ENCODE data around the gene SLC2A10.

The SLC2A10 gene

DNA sequence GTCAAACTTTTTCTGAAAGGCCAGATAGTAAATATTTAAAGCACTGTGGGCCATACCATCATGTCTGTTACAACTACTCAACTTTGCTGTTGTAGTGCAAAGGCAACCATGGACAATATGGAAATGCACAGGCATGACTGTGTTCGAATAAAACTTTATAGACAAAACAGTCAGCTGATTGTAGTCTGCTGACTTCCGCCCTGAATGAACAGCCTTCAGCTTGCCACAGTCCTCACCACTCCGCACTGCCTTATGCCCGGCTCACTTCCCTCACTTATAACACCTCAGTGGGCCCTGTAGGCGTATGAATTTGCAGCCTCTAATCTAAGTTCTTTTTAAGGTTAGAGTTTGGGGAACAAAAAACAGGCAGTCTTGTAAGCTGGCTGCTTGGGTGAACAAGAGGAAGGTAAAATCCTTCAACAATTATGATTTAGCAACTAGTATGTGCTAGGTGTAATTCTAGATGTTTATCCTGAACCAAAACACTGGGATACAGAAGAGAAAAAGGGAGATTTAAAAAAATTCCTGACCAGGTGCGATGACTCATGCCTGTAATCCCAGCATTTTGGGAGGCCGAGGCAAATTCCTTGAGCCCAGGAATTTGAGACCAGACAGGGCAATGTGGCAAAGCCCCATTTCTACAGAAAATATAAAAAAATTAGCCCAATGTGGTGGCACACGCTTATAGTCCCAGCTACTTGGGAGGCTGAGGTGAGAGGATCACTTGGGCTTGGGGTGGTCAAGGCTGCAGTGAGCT, 6.8 kb upstream of the SLC2A10 start:
- POLR2A ChIA-PET = interaction anchor here (0.8 kb wide), 1 partner anchor 20 kb away, joined by 4 read pairs; no protein-coding TSS in a partner anchor
- Histone ChIP-seq H3K27ac (ENCODE audit: insufficient read depth in 1 of 2, low read depth in 1 of 2, low read length in 2 of 2, poor library complexity in 1 of 2, severe bottlenecking in 2 of 2) (no peak overlapping the region), H3K27me3 (replicated peaks in 2 of 5; ENCODE audit: control insufficient read depth in 4 of 5, insufficient read depth in 5 of 5, low read length in 4 of 5) (peaks cover 0 to 1% (median 0%) of the 10 kb centered on the region in 5 experiments), H3K36me3 (ENCODE audit: control insufficient read depth in 4 of 4, insufficient read depth in 4 of 4, low read length in 3 of 4) (no peaks in the 10 kb centered on the region), H3K4me3 (ENCODE audit: control insufficient read depth in 1 of 7, extremely low read depth in 1 of 7, insufficient read depth in 4 of 7, low read depth in 2 of 7, low read length in 6 of 7) (no peak overlapping the region), H3K4me1 (ENCODE audit: control extremely low read depth in 1 of 4, control insufficient read depth in 4 of 4, insufficient read depth in 4 of 4, low read length in 3 of 4) (no peaks in the 10 kb centered on the region), H3K9me3 (ENCODE audit: control extremely low read depth in 1 of 5, control insufficient read depth in 4 of 5, insufficient read depth in 2 of 5, low read depth in 1 of 5, low read length in 4 of 5) (peaks cover 0 to 11% (median 5%) of the 10 kb centered on the region in 5 experiments)
- WGBS (ENCODE audit: insufficient coverage) = 98% methylated on average over 6 of the region's 8 CpGs
- CTCF ChIA-PET = interaction anchor here (0.6 to 1.0 kb wide), 2 partner anchors 13 to 732 kb away, joined by 3 to 4 read pairs; partner anchors contain the start of gene TP53RK
- no peak for DNase-seq

DNA sequence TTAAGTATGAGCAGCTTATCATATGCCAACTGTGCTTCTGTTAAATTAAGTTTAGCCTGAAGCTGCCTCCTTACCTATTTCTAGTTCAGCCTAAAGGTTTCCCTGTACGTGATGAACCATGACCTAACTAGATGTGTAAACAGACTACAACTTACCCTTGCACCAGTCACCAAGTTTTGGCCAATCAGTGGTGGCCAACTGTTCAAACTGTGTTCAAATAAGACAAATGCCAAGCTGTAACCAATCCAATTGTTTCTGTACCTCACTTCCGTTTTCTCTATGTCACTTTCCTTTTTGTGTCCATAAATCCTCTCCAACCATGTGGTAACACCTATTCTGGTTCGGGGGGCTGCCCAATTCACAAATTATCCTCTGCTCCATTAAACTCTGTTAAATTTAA, 6.0 kb upstream of the SLC2A10 start:
- ChIA-PET CTCF (interaction anchor here (1.0 to 1.1 kb wide), 3 partner anchors 14 to 21 kb away, joined by 3 read pairs; partner anchors contain the start of gene TP53RK), POLR2A (interaction anchor here (0.8 kb wide), 1 partner anchor 21 kb away, joined by 4 read pairs; no protein-coding TSS in a partner anchor)
- H3K9me3 ChIP-seq (ENCODE audit: control extremely low read depth in 1 of 5, control insufficient read depth in 4 of 5, insufficient read depth in 2 of 5, low read depth in 1 of 5, low read length in 4 of 5) = peaks cover 0 to 11% (median 5%) of the 10 kb centered on the region in 5 experiments
- no peak overlapping the region for H3K4me3 ChIP-seq (ENCODE audit: control insufficient read depth in 1 of 7, extremely low read depth in 1 of 7, insufficient read depth in 4 of 7, low read depth in 2 of 7, low read length in 6 of 7)
- peaks cover 0 to 1% (median 0%) of the 10 kb centered on the region in 5 experiments for H3K27me3 ChIP-seq (replicated peaks in 2 of 5; ENCODE audit: control insufficient read depth in 4 of 5, insufficient read depth in 5 of 5, low read length in 4 of 5)
- no peak for DNase-seq
- WGBS (ENCODE audit: insufficient coverage) = 60% methylated on average over 2 of the region's 3 CpGs
- no peaks in the 10 kb centered on the region for H3K36me3 ChIP-seq (ENCODE audit: control insufficient read depth in 4 of 4, insufficient read depth in 4 of 4, low read length in 3 of 4)
- H3K27ac ChIP-seq (ENCODE audit: insufficient read depth in 1 of 2, low read depth in 1 of 2, low read length in 2 of 2, poor library complexity in 1 of 2, severe bottlenecking in 2 of 2) = no peak overlapping the region
- no peaks in the 10 kb centered on the region for H3K4me1 ChIP-seq (ENCODE audit: control extremely low read depth in 1 of 4, control insufficient read depth in 4 of 4, insufficient read depth in 4 of 4, low read length in 3 of 4)

DNA sequence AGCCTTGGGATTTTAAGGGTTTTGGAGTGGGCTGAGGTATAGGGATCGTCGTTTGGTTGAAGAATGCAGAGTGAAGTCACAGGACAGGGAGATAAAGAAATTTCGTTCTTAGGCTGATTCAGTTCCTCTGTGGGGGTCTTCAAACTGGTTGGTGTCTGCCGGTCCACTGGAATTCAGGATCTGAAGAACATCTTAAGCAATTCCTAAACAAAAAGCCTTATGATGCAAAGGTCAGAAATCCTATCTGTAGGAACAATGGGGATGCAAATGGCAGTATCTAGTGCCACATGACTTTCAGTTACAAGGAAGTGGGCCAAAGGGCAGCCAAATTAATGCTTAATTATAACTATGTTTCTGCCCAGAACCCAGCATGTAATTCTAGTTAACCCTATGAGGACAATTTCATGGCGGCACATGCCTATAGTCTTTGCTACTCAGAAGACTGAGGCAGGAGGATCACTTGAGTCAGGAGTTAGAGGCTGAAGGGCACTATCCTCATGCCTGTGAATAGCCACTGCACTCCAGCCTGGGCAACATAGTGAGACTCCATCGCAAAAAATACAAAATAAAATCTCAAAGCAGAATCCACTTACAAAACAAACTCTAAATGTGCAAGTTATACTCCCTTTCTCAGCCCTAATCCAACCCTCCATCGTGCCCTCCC, 4.6 kb upstream of the SLC2A10 start:
- Histone ChIP-seq H3K9me3 (ENCODE audit: control extremely low read depth in 1 of 5, control insufficient read depth in 4 of 5, insufficient read depth in 2 of 5, low read depth in 1 of 5, low read length in 4 of 5) (peaks cover 0 to 10% (median 5%) of the 10 kb centered on the region in 5 experiments), H3K27me3 (replicated peaks in 2 of 5; ENCODE audit: control insufficient read depth in 4 of 5, insufficient read depth in 5 of 5, low read length in 4 of 5) (peaks cover 0 to 2% (median 0%) of the 10 kb centered on the region in 5 experiments), H3K4me3 (ENCODE audit: control insufficient read depth in 1 of 7, extremely low read depth in 1 of 7, insufficient read depth in 4 of 7, low read depth in 2 of 7, low read length in 6 of 7) (no peak overlapping the region), H3K27ac (ENCODE audit: insufficient read depth in 1 of 2, low read depth in 1 of 2, low read length in 2 of 2, poor library complexity in 1 of 2, severe bottlenecking in 2 of 2) (no peak overlapping the region), H3K4me1 (ENCODE audit: control extremely low read depth in 1 of 4, control insufficient read depth in 4 of 4, insufficient read depth in 4 of 4, low read length in 3 of 4) (peaks cover 0 to 5% (median 3%) of the 10 kb centered on the region in 4 experiments), H3K36me3 (ENCODE audit: control insufficient read depth in 4 of 4, insufficient read depth in 4 of 4, low read length in 3 of 4) (no peaks in the 10 kb centered on the region)
- no peak for DNase-seq
- POLR2A ChIA-PET = no interaction called here
- 86% methylated on average over 7 of the region's 7 CpGs for WGBS (ENCODE audit: insufficient coverage)
- CTCF ChIA-PET = interaction anchor here (2.1 kb wide), 1 partner anchor 8 kb away, joined by 5 read pairs; no protein-coding TSS in a partner anchor

DNA sequence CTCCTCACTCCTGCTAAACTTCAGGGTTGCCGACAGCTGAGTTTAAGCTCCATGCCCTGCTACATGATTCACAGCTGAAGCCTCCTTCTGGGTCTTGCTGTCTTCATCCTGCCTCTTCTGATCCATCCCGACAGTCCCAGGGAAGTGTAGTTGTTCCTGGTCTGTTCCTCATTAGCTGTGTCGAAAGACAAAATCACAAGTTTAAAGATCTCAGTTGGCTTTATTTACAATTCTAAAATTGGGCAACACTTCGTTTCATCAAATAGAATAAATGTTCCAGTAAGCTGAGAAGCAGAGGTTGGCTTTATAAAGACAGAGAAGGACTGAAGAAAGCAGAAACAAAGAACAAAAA, 4.1 kb upstream of the SLC2A10 start:
- Histone ChIP-seq H3K4me3 (ENCODE audit: control insufficient read depth in 1 of 7, extremely low read depth in 1 of 7, insufficient read depth in 4 of 7, low read depth in 2 of 7, low read length in 6 of 7) (no peak overlapping the region), H3K9me3 (ENCODE audit: control extremely low read depth in 1 of 5, control insufficient read depth in 4 of 5, insufficient read depth in 2 of 5, low read depth in 1 of 5, low read length in 4 of 5) (peaks cover 0 to 10% (median 5%) of the 10 kb centered on the region in 5 experiments), H3K27ac (ENCODE audit: insufficient read depth in 1 of 2, low read depth in 1 of 2, low read length in 2 of 2, poor library complexity in 1 of 2, severe bottlenecking in 2 of 2) (no peak overlapping the region), H3K27me3 (replicated peaks in 2 of 5; ENCODE audit: control insufficient read depth in 4 of 5, insufficient read depth in 5 of 5, low read length in 4 of 5) (peaks cover 0 to 4% (median 0%) of the 10 kb centered on the region in 5 experiments), H3K36me3 (ENCODE audit: control insufficient read depth in 4 of 4, insufficient read depth in 4 of 4, low read length in 3 of 4) (no peaks in the 10 kb centered on the region), H3K4me1 (ENCODE audit: control extremely low read depth in 1 of 4, control insufficient read depth in 4 of 4, insufficient read depth in 4 of 4, low read length in 3 of 4) (peaks cover 0 to 10% (median 8%) of the 10 kb centered on the region in 4 experiments)
- WGBS (ENCODE audit: insufficient coverage) = 100% methylated on average over 3 of the region's 4 CpGs
- CTCF ChIA-PET = interaction anchor here (0.9 to 2.1 kb wide), 3 partner anchors 9 to 22 kb away, joined by 3 to 5 read pairs (median 4); no protein-coding TSS in a partner anchor
- no peak for DNase-seq
- POLR2A ChIA-PET = no interaction called here

DNA sequence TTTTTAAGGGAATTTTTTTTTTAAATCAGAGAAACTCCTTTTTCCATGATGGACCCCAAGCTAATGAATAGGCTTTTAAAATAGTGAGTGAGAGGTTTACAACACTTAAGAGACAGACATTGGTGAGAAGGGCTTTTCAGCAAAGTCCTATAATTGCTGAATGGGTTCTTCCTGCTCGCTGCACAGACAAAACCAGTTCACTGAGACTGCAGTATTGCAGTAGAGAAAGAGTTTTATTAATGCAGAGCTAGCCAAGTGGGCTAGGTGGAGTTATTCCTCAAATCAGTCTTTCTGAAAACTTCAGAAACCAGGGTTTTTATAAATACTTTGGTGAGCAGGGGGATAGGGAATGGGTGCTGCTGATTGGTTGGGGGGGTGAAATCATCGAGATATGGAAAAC, 3.2 kb upstream of the SLC2A10 start:
- WGBS (ENCODE audit: insufficient coverage) = no CpG with 5 or more reads among the region's 2 CpGs
- peaks cover 0 to 10% (median 10%) of the 10 kb centered on the region in 4 experiments for H3K4me1 ChIP-seq (ENCODE audit: control extremely low read depth in 1 of 4, control insufficient read depth in 4 of 4, insufficient read depth in 4 of 4, low read length in 3 of 4)
- no peak overlapping the region for H3K4me3 ChIP-seq (ENCODE audit: control insufficient read depth in 1 of 7, extremely low read depth in 1 of 7, insufficient read depth in 4 of 7, low read depth in 2 of 7, low read length in 6 of 7)
- H3K36me3 ChIP-seq (ENCODE audit: control insufficient read depth in 4 of 4, insufficient read depth in 4 of 4, low read length in 3 of 4) = no peaks in the 10 kb centered on the region
- peaks cover 0 to 7% (median 0%) of the 10 kb centered on the region in 5 experiments for H3K27me3 ChIP-seq (replicated peaks in 2 of 5; ENCODE audit: control insufficient read depth in 4 of 5, insufficient read depth in 5 of 5, low read length in 4 of 5)
- ChIA-PET CTCF (interaction anchor here (0.9 to 2.1 kb wide), 4 partner anchors 9 to 151 kb away, joined by 3 to 5 read pairs (median 4); no protein-coding TSS in a partner anchor), POLR2A (no interaction called here)
- H3K9me3 ChIP-seq (ENCODE audit: control extremely low read depth in 1 of 5, control insufficient read depth in 4 of 5, insufficient read depth in 2 of 5, low read depth in 1 of 5, low read length in 4 of 5) = peaks cover 0 to 10% (median 5%) of the 10 kb centered on the region in 5 experiments
- no peak overlapping the region for H3K27ac ChIP-seq (ENCODE audit: insufficient read depth in 1 of 2, low read depth in 1 of 2, low read length in 2 of 2, poor library complexity in 1 of 2, severe bottlenecking in 2 of 2)
- no peak for DNase-seq

DNA sequence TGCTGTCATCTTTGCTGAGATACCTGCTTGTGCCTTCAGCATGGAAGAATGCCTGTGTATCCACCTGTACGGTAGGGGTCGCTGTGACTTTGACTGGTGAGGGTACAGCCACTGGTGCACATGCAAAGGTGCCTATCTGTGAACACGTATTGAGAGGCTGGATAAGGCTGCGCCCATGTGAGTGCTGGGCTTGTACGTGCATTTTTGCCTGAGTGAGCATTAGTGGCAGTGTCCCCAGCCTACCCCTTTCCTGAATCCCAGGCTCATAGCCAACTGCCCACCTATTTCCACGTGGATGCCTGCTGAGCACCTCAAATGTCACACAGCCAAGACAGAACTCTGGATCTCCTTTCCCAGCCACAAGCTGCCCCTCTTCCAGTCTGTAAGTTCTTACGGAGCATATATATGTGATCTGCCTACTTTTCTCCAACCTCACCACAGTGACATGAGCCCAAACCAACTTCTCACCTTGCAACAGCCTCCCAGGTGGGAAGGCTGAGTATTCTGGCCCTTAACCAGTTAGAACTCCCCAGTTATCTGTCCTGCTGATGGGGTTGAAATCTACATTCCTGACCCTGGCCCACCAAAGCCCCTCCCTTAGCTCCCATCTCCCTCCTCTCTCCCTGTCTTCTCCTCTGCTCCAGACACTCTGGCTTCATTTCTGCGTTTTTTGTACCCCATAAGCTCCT, 1.1 kb upstream of the SLC2A10 start:
- CTCF ChIA-PET = interaction anchor here (1.2 to 1.4 kb wide), 4 partner anchors 13 to 183 kb away, joined by 3 to 7 read pairs (median 4); partner anchors contain the start of gene TP53RK
- no peak for DNase-seq
- 78% methylated on average over 8 of the region's 8 CpGs for WGBS (ENCODE audit: insufficient coverage)
- Histone ChIP-seq H3K27me3 (replicated peaks in 2 of 5; ENCODE audit: control insufficient read depth in 4 of 5, insufficient read depth in 5 of 5, low read length in 4 of 5) (peaks cover 0 to 7% (median 0%) of the 10 kb centered on the region in 5 experiments), H3K4me1 (ENCODE audit: control extremely low read depth in 1 of 4, control insufficient read depth in 4 of 4, insufficient read depth in 4 of 4, low read length in 3 of 4) (peaks cover 0 to 10% (median 10%) of the 10 kb centered on the region in 4 experiments), H3K4me3 (ENCODE audit: control insufficient read depth in 1 of 7, extremely low read depth in 1 of 7, insufficient read depth in 4 of 7, low read depth in 2 of 7, low read length in 6 of 7) (no peak overlapping the region), H3K9me3 (ENCODE audit: control extremely low read depth in 1 of 5, control insufficient read depth in 4 of 5, insufficient read depth in 2 of 5, low read depth in 1 of 5, low read length in 4 of 5) (peaks cover 0 to 10% (median 5%) of the 10 kb centered on the region in 5 experiments), H3K27ac (ENCODE audit: insufficient read depth in 1 of 2, low read depth in 1 of 2, low read length in 2 of 2, poor library complexity in 1 of 2, severe bottlenecking in 2 of 2) (no peak overlapping the region), H3K36me3 (ENCODE audit: control insufficient read depth in 4 of 4, insufficient read depth in 4 of 4, low read length in 3 of 4) (no peaks in the 10 kb centered on the region)
- POLR2A ChIA-PET = no interaction called here

Measured in common myeloid progenitor, CD34-positive (primary cell).